TTC549 (cell line): ENCODE data around the gene NFATC1.
"Not testable (repeated sequence)": the region's sequence is repeated elsewhere in the genome, so short reads cannot be mapped to it uniquely, and the experiment has no call there.

Experiments used
- FAIRE-seq: peaks from 2 replicates; lab custom pipeline; 2012; peaks lifted over from hg19 to GRCh38; lab: Jason Lieb, UNC

NFATC1 gene

DNA sequence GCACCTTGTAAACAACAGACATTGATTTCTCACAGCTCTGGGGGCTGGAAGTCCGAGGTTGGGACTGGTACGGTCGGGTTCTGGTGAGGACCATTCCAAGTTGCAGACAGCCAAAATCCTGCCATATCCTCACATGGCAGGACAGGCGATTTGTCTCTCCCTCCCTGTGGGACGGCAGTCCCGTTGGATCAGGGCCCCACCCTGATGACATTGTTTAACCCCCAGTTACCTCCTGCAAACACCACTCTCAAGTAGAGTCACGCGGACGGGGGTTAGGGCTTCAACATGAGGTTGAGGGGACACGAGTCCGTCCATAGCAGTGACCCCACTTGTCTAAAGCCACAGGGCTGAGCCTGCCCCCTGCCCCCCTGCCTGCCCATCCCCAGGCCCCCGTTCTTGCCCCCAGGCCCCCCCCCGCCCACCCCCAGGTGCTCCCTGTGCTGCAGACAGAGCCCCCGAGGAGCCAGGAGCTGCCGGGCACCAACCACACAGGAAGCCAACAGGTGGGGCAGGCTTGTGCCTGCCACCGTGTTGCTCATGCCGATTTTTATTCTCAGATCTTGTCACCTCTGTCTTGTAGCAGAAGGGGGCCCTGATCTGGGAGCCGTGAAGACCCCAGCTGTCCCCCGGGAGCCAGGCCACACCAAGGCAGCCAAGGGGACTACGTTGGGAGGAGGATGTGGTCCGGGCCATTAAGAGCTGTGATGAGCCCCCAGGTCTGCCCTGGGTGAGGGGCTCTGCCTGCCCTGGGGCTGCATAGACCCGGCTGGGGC, 82.2 kb downstream of the NFATC1 start:
- no peak for FAIRE-seq

DNA sequence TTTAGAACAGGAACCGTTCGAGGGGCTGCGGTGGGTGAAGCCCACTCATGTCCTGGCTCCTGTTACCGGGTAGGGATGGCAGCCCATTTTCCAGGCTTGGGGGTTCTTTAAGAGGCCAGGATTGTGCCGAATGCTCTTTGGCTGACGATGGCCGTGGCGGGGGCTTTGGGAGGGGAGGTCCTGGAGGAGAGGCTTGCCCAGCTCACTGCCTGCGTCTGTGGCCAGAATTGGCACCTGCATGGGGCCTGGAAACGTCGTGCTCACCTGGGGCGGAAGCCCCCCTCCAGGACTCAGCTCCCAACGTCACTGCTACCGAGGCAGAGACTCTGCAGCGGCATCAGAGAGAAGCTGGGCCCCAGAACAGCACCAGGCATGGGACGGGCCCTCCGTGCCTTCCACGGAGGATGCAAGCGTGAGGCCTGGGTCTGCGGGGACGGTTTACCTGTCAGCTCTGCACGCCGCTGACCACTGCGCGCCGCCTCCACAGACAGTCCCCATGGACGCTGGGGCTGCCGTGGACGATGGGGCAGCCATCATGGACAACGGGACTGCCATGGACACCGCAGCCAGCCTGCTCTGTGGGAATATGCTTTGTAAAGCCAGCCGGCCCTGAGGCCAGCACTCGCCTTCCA, 82.9 kb downstream of the NFATC1 start:
- FAIRE-seq: no peak

DNA sequence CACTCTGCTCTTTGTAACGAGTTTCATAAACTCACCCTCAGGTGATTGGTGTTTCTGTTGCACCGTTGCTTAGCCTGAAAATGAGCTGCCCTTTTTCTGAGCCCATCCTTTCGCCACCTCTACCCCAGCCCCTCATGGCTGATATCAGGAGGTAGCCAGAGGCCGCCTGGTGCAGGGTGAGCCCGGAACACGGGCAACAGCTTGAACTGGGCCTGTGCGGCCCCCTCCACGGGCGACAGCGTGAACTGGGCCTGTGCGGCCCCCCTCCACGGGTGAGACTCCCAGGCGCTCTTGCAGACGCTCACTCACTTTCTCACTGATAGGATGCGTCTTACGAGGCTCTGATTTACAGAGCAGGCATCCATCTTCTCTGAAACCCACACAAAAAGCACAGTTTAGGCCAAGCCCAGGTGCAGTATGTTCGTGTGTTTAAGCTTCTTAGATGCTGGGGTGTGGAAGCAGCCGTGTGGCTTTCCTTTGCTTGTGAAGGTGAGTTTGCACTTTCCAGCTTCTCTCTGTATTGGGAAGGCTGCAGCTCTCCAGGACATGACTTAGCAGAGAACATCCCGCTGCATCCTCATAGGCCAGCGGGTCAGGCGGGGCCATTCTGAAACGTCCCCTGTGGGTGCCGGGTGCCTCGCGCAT, 83.5 kb downstream of the NFATC1 start:
- FAIRE-seq: no peak

DNA sequence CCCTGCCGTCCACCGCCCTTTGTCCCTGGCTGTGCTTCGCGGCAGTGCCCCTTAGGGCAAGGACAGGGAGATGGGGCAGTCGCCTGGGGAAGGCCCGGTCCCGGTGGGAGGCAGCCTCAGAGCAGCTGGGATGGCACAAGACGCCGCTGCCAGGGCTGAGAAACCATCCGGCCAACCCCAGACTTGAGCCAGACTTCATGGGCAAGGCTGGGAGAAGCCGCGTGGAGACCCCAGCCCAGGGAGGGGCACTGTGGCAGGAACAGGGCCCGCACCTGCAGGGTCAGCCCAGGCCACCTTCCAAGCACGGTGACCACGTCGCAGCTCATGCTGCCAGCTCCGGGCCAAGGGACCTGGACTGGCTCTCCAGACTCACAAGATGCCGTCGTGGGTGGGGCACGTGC, 84.0 kb downstream of the NFATC1 start:
- no peak for FAIRE-seq

DNA sequence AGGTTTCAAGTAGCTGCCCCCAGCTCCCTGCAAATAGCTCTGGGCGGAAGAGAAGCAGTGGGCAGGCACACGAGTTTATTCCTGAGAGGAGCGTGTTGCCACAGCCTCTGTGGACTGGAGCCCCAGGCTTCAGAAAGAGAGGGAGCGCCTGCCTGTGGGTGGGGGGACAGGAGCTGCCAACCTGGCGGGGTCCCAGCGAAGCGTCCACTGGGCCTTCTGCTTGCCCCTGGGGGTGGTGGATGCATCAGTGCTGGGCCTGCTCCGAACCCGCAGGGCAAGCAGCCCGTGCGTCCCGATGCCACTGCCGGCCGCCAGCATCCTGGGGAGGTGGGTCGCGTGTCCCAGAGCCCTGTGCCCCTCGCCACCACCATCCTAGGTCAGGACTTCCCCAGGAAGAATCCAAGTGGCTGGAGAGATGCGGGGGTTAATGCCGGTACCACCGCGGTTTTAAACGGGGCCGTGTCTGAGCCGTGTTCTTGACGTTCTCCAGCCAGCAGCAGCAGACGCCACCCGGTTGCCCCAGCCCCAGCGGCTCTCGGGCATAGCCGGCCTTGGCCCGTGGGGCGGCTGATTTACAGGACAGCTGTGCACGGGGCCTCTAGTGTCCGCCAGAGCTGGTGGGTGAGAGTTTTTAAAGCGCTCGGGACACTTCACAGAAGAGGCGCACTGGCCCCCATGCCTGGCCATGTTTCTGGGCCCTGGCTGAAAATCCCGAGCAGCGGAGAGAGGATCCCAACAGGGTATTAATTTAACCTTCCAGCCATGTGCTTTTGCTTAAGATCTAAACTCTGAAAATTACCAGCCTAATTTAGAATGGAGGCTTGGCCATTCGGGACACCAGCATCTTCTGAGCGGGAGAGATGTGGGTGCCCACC, 84.7 kb downstream of the NFATC1 start:
- no peak for FAIRE-seq

DNA sequence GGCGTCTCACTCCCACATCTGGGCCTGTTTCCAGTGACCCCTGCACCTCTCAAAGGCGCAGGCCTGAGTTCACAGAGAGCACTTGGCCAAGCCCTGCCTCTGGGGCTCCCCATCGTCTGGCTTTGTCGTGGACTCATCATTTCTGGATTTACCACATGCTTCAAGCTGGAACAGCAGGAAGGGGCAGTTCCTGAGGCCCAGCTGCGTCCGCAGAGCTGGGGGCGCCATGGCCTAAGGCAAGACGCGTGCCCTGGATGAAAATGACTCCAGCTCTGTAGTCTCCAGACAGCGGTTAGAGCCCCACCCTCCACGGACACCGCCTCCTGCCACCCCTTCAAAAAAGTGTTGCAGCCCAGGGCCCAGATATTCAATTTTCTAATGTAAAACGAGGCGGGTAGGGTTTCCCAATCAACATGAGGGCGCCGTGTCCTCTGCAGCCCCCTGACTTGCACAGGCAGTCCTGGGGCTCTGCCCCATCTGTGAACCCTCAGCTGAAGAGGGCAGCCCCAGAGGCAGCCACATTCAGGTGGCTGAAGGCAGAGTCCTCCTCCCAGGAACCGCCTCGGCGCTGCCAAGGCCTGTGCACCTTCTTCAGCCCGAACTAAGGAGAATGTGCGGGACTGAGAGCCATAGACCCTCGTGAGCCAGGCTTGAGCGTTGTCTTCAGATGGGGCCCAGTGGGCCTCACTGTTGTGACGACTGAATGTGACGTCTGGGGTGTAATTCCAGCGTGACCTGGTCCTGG, 85.5 kb downstream of the NFATC1 start:
- FAIRE-seq: no peak

DNA sequence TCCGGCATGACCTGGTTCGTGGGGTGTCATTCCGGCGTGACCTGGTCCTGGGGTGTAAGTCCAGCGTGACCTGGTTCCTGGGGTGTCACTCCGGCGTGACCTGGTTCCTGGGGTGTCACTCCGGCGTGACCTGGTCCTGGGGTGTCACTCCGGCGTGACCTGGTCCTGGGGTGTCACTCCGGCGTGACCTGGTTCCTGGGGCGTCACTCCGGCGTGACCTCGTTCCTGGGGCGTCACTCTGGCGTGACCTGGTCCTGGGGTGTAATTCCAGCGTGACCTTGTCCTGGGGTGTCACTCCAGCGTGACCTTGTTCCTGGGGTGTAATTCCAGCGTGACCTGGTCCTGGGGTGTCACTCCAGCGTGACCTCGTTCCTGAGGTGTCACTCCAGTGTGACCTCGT, 87.7 kb downstream of the NFATC1 start:
- FAIRE-seq: not testable (repeated sequence)

DNA sequence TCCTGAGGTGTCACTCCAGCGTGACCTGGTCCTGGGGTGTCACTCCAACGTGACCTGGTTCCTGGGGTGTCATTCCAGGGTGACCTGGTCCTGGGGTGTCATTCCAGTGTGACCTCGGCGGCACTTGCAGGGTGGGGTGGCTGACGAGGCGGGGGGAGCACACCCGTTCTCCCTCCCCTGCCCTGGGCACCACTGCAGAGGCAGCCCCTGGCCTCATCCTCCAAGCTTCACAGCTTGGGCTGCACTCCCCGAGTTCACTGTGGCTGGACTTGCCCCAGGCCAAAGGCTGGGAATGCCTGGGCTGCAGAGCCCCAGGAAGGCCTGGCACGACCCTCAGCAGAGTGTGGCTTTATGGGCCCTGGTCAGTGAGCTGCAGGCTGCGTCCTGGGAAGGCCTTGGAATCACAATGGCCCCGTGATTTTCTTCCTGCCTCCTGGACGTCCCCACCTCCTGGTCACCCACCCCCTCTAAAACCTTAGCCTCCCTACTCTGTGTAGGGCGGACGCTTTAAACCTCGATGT, 88.3 kb downstream of the NFATC1 start:
- no peak for FAIRE-seq

DNA sequence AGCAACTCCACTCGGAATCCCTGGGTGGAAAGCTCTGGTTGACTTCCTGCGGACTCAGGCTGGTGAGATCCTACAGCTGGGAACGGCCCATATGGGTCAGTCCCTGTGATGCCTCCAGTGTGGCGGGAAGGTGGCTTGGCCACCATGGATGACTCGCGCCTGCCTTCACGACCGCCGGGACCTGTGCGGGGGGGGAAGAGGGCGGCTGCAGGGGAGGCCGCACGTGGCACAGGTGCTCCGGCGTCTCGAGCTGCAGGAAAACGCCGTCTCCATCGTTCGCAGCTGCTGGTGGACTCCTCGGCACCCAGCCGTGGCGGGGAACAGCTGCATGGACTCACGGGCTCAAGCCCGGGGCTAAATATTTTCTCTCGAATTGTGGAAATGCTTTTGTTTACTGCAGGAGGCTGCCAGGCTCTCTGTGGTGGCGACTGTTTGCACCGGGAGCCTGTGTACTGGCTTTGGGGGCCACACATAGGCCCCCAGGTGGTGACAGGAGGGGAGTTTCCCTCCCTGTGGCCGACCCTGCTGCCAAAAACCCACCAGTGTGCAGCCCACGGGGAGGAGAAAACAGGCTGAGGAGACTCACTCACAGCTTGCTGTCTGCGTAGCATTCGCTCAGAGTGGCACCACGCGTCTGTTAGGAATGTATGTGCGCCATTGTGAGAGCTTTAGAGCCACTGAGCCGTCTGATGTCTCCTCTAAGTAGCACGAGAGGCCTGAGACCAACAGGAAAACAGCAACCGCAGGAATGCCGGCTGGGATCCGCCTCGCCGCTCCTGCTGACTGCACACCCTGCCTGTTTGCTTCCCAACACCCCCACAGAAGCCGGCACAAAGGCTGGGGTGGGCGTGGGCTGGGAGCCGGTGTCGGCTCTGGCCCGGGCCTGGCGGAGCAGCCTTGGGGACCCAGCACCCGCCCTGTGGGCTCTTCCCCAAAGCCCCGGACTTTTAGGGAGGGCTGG, 89.2 kb downstream of the NFATC1 start:
- FAIRE-seq: no peak

DNA sequence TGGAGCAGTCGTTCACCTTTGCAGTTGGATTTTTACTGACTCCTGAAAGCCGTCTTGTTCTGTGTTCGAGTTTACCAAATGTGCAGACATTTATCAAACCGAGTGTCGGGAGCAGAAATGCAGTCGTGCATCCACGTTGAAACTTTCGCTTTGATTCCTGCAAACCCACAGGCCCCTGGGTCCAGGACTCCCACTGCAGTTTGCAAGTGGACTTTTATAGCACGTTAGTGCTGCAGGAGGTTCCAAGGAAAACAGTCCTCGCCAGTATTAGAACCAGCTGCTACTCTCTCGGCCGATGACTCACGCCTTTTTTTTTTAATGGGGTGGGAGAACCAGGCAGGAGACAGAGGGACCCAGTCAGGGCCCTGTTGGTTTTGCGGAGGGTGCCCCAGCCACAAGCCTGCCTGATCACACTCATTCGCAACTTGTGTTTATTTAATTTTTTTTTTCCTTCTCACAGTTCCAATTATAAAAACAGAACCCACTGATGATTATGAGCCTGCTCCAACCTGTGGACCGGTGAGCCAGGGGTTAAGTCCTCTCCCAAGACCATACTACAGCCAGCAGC, 90.1 kb downstream of the NFATC1 start:
- no peak for FAIRE-seq

DNA sequence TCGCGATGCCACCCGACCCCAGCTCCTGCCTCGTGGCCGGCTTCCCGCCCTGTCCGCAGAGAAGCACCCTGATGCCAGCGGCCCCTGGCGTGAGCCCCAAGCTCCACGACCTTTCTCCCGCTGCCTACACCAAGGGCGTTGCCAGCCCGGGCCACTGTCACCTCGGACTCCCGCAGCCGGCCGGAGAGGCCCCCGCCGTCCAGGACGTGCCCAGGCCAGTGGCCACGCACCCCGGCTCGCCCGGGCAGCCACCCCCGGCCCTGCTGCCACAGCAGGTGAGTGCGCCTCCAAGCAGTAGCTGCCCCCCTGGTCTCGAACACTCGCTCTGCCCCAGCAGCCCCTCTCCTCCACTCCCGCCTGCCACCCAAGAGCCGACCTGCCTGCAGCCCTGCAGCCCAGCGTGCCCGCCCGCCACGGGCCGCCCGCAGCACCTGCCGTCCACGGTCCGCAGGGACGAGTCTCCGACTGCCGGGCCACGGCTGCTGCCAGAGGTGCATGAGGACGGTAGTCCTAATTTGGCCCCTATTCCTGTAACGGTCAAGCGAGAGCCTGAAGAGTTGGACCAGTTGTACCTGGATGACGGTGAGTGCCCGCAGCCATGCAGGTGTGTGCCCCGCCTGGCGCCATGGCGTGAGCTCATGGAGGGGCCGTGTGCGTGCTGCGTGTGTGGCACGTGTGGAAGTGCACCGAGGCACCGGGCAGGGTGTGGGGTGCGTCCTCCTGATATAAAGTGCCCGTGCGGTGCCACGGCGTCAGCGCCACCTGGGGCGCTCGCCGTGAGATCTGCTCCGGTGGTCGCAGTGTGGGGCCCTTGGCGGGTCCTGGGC, 90.8 kb downstream of the NFATC1 start:
- no peak for FAIRE-seq

DNA sequence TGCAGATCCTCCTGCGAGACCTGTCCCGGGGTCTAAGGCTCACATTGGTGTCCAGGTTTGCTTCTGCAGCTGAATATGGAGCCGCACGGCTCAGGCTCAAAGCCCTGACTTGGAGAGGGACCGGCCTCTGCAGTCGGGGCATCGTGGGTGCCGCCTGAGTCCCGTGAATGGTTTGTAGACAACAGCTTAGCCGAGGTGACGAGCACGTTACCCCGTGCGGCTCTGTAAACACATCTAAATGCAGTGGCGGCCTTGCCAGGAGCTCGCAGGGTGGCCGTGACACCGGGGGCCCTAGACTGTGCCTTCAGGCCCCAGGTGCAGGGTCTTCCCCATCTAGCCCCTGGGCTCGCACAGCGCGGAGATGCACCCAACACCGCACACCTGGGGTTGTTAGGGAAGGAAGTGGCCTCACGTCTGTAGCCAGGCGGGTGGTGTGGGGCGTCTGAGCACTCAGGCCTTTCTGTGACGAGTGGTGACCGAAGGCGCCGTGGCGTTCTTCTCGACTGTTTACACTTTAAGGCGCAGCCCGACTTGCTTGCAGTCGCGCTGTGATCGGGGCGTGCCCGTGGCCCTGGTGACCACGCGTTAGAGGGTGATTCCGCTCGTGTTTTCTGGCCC, 91.6 kb downstream of the NFATC1 start:
- FAIRE-seq: no peak

DNA sequence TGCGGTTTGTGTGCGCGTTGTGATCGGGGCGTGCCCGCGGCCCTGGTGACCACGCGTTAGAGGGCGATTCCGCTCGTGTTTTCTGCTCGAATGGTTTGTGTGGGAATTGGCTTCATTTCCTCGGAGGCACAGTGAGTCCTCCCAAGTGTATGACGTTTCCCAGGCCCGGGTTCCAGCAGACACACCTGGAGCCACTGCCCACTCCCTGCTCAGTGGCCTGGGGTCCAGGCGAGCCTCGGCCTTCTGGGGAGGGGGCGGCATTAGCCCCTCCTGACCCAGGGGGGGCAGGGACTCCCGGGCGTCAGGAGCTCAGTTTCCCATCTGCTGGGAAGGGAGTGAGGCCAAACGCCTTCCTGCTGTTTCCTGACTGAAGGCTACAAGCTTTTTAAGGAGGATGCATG, 92.1 kb downstream of the NFATC1 start:
- FAIRE-seq: no peak

DNA sequence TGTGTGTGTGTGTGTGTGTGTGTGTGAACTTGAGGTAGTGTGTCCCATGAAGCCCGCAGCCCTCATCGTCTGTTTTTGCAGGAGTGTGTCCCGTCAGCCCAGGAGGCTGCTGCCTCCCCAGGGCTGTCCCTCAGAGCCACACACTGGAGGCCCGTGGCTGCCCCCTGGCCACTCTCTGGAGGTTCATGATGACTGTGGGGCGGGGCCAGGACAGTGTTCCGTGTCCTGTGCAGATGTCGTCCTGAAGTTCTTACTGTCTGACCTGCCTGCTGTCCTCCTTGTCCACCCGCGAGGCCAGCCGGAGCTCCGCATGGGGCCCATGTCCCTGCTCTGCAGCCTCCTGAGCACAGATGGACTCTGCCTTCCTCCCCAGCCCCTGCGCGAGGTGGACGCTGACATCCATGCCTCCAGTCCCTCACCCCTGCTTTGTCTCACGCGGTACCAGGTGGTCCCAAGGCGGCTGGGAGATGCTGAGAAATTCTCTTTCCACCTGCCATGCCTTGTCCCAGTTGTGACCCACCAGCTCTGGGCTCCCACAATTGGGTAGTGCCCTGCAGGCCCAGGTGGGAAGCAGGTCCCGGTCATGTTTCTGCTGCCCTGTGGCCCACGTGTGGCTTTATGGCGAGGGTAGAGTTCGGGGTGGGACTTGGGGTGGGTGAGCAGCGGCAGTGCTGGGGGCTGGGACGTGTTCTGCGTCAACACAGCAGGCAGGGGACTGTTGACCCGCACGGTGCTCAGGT, 92.8 kb downstream of the NFATC1 start:
- FAIRE-seq: no peak

DNA sequence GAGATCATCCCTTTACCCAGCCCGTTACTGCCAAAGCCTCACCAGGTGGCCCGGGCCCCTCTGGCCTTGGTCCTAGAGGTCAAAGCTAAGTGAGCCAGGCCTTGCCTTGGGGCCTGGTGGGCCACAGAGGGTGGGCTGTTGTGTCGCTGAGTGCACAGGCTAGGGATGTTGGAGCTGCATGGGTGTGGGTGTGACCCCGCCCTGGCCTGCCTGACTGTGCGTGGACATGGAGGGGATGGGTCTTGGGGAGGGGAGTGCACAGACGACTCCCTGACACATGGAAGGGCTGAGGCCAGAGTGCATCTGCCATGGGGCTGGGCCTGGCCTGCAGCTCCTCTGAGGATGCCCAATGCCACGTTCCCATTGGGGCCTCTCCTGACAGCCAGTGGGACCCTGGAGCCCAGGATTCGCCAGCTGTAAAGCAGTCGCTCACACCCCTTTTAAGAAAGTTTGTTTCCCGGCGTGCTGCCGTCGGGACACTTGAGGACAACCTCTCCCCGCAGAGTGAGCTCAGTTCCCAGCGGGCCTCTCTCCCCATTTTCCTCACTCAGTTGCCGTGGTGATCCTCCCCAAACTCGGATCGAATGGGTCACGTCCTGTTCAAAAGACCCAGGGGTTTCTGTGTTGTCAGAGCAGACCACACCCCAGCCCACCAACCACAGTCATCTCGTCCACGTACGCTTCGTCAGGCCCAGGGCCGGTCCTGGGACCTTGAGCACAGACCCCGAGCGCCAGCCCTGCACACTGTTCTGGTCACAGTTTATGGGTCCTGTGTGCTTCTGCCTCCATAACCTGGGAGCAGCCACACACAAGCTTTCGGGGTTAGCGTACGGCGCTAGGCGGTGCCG, 93.5 kb downstream of the NFATC1 start:
- no peak for FAIRE-seq

DNA sequence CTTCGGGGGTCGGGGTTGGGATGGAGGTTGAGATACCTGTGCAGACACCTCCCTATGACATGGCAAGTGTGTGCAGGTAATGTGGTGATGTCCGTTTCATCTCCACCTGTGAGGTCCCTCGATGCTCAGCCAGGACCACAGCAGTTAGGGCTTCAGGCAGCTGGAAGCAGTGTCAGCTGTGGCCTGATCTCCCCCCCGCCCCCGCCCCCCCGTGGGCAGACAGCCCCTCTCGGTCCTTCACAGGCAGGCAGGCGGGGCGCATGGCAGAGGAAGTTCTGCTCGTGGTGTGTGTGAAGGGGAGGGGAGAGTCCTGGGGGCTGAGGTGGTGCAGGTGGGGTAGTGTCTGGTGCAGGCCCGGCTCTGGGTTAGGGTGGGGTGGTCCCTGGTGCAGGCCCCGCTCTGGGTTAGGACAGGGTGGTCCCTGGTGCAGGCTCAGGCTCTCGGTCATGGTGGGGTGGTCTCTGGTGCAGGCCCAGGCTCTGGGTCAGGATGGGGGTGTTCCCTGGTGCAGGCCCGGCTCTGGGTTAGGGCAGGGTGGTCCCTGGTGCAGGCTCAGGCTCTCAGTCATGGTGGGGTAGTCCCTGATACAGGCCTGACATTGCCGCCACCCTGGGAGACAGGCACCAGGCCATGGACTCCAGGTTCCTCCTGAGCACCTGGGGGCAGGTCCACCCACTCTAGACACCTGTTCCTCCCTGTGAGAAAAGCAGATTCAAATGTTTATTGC, 94.3 kb downstream of the NFATC1 start:
- FAIRE-seq: no peak
